Progenitor cell of endocrine pancreas (in vitro differentiated cells): ENCODE results near the gene IPP. TPM values are rescaled to one million over a fixed set of nuclear protein-coding genes. Genes with fewer than 3 reads are reported as not detected.
"Not testable (repeated sequence)": the region's sequence is repeated elsewhere in the genome, so short reads cannot be mapped to it uniquely, and the experiment has no call there.

Experiments
- DNase-seq: peaks from one replicate; pipeline ENCODE4 v3.0.0; 2021; ENCODE audit warnings: low spot score; ENCODE audit not compliant: unreplicated experiment
- H3K27ac Mint-ChIP-seq: 2 replicates; pipeline ENCODE4 v1.8.0; 2021; ENCODE audit warnings: mild to moderate bottlenecking, moderate library complexity, mixed read lengths
- H3K27me3 Mint-ChIP-seq: 2 replicates; pipeline ENCODE4 v1.8.0; 2021; ENCODE audit warnings: mixed read lengths
- H3K36me3 Mint-ChIP-seq: 2 replicates; pipeline ENCODE4 v1.8.0; 2022; ENCODE audit warnings: mixed read lengths; ENCODE audit not compliant: insufficient read depth
- H3K4me1 Mint-ChIP-seq: 2 replicates; pipeline ENCODE4 v1.8.0; 2021; ENCODE audit warnings: low read depth, mixed read lengths
- H3K4me3 Mint-ChIP-seq: 2 replicates; pipeline ENCODE4 v1.8.0; 2021; ENCODE audit warnings: low read depth, mild to moderate bottlenecking, moderate library complexity, mixed read lengths
- H3K9me3 Mint-ChIP-seq: 2 replicates; pipeline ENCODE4 v1.8.0; 2021; ENCODE audit warnings: low read depth, mixed read lengths
- CTCF ChIP-seq: fragments of 200-600 bp; sonication (generic); IDR thresholded peaks from one replicate; pipeline ENCODE4 v1.5.0; 2021; ENCODE audit warnings: antibody characterized with exemption, mild to moderate bottlenecking; ENCODE audit not compliant: unreplicated experiment
- total RNA-seq: library from RNA; stranded (reverse); gene quantifications from 2 replicates; pipeline ENCODE4 v1.2.1, GENCODE V29; 2021

The IPP gene
- total RNA-seq, 1 donor from 2014 or later: 21.0 TPM

- H3K4me3 Mint-ChIP-seq: no peak overlapping the region
- no peak for DNase-seq
- no peaks in the 10 kb centered on the region for H3K9me3 Mint-ChIP-seq
- H3K27ac Mint-ChIP-seq: no peak overlapping the region
- H3K27me3 Mint-ChIP-seq: no peaks in the 10 kb centered on the region
- peaks cover 56% of the 10 kb centered on the region for H3K4me1 Mint-ChIP-seq
- no peak for TF ChIP-seq CTCF
- H3K36me3 Mint-ChIP-seq: no peaks in the 10 kb centered on the region
Observed at GRCh38 chr1:45678489-45678888, 72.0 kb downstream of the IPP start.

- Mint-ChIP-seq H3K27ac (peak overlapping the region; percentile 36), H3K4me1 (peaks cover 60% of the 10 kb centered on the region), H3K27me3 (no peaks in the 10 kb centered on the region), H3K9me3 (no peaks in the 10 kb centered on the region), H3K36me3 (no peaks in the 10 kb centered on the region), H3K4me3 (no peak overlapping the region)
- TF ChIP-seq CTCF: no peak
- no peak for DNase-seq
Observed at GRCh38 chr1:45677751-45678245, 72.7 kb downstream of the IPP start.

- H3K9me3 Mint-ChIP-seq, DNase-seq, H3K27me3 Mint-ChIP-seq, H3K4me3 Mint-ChIP-seq, H3K36me3 Mint-ChIP-seq: not testable (repeated sequence)
- Mint-ChIP-seq H3K27ac (peak overlapping the region; percentile 33), H3K4me1 (peaks cover 50% of the 10 kb centered on the region)
Observed at GRCh38 chr1:45676553-45676952, 73.9 kb downstream of the IPP start.

- H3K36me3 Mint-ChIP-seq: no peaks in the 10 kb centered on the region
- no peak for TF ChIP-seq CTCF
- DNase-seq: no peak
- no peak overlapping the region for H3K27ac Mint-ChIP-seq
- no peaks in the 10 kb centered on the region for H3K27me3 Mint-ChIP-seq
- H3K9me3 Mint-ChIP-seq: no peaks in the 10 kb centered on the region
- H3K4me3 Mint-ChIP-seq: no peak overlapping the region
- H3K4me1 Mint-ChIP-seq: peaks cover 41% of the 10 kb centered on the region
Observed at GRCh38 chr1:45674478-45674877, 76.0 kb downstream of the IPP start.

- Mint-ChIP-seq H3K27me3 (no peaks in the 10 kb centered on the region), H3K27ac (peak overlapping the region; percentile 65)
- no peak for TF ChIP-seq CTCF
Observed at GRCh38 chr1:45673956-45674355, 76.5 kb downstream of the IPP start.

GRCh38 chr1:45669859-45670655 is 80.4 kb downstream of the IPP start:
- Mint-ChIP-seq H3K4me1 (peaks cover 22% of the 10 kb centered on the region), H3K9me3 (no peaks in the 10 kb centered on the region), H3K27me3 (no peaks in the 10 kb centered on the region), H3K36me3 (peaks cover 5% of the 10 kb centered on the region), H3K27ac (no peak overlapping the region), H3K4me3 (no peak overlapping the region)
- DNase-seq: no peak
- no peak for TF ChIP-seq CTCF

More at GRCh38 chr1:45673956-45674355, 76.5 kb downstream of the IPP start:
- Mint-ChIP-seq H3K4me3 (no peak overlapping the region), H3K36me3 (no peaks in the 10 kb centered on the region), H3K9me3 (no peaks in the 10 kb centered on the region), H3K4me1 (peaks cover 36% of the 10 kb centered on the region)
- DNase-seq: no peak
